H1 (cell line): ENCODE results near the gene LUZP1. TPM values are rescaled to one million over a fixed set of nuclear protein-coding genes. Genes with fewer than 3 reads are reported as not detected.

Source experiments
- CTCF ChIA-PET: fragments of 300-600 bp; sonication (Branson Sonifier 250); formaldehyde crosslinking; loops from one replicate; lab custom pipeline; 2021; ENCODE audit not compliant: partially characterized antibody; lab: Charles Lee
- POLR2A ChIA-PET: fragments of 300-600 bp; sonication (Branson Sonifier 250); formaldehyde crosslinking; loops from one replicate; lab custom pipeline; 2021; ENCODE audit warnings: inconsistent platforms; ENCODE audit not compliant: partially characterized antibody; lab: Charles Lee
- DNase-seq, 2 experiments: peaks; one replicate each; pipeline versions ENCODE4 v3.0.0 to v3.0.0-alpha.2; 2010 to 2022; ENCODE audit warnings: low spot score in 2 of 2, low read depth in 1 of 2, mixed read lengths in 1 of 2
- FAIRE-seq: peaks from 2 replicates; lab custom pipeline; 2011; peaks lifted over from hg19 to GRCh38; lab: Jason Lieb, UNC
- H2AFZ ChIP-seq: 2 replicates; pipeline ENCODE4 v1.8.1; 2012; ENCODE audit warnings: low read length, inconsistent platforms
- H2AK5ac ChIP-seq: 2 replicates; pipeline ENCODE4 v1.6.1; 2013; ENCODE audit warnings: low read depth, low read length
- H2BK120ac ChIP-seq: replicated peaks from 2 replicates; pipeline ENCODE3; 2013; ENCODE audit warnings: low read depth, low read length, inconsistent platforms
- H2BK12ac ChIP-seq: 2 replicates; pipeline ENCODE4 v1.6.1; 2013; ENCODE audit warnings: low read depth, low read length
- H2BK15ac ChIP-seq: 2 replicates; pipeline ENCODE4 v1.6.1; 2013; ENCODE audit warnings: low read length
- H2BK20ac ChIP-seq: 2 replicates; pipeline ENCODE4 v1.6.1; 2013; ENCODE audit warnings: low read length
- H2BK5ac ChIP-seq: 2 replicates; pipeline ENCODE4 v1.6.1; 2013; ENCODE audit warnings: low read depth, low read length
- H3K14ac ChIP-seq: 2 replicates; pipeline ENCODE4 v1.6.1; 2013; ENCODE audit warnings: inconsistent platforms; ENCODE audit not compliant: insufficient read length
- H3K18ac ChIP-seq: 2 replicates; pipeline ENCODE4 v1.6.1; 2013; ENCODE audit warnings: low read length; ENCODE audit errors: extremely low read depth
- H3K23ac ChIP-seq: 2 replicates; pipeline ENCODE4 v1.6.1; 2013; ENCODE audit warnings: inconsistent platforms; ENCODE audit not compliant: insufficient read length
- H3K23me2 ChIP-seq: 2 replicates; pipeline ENCODE4 v1.6.1; 2013; ENCODE audit warnings: low read depth, low read length
- H3K27ac ChIP-seq: 2 replicates; pipeline ENCODE4 v1.6.1; 2011; ENCODE audit warnings: low read depth, low read length, inconsistent platforms
- H3K27me3 ChIP-seq, 4 experiments: replicated peaks in 1 of 4; 1 replicate in 1 of 4; 2 replicates in 3 of 4; pipeline versions ENCODE4 v1.6.1 to v1.8.1; 2011 to 2013; ENCODE audit warnings: low read length in 3 of 4, mild to moderate bottlenecking in 3 of 4, inconsistent platforms in 2 of 4, mixed read lengths in 2 of 4, moderate library complexity in 1 of 4; ENCODE audit not compliant: control insufficient read depth in 3 of 4, insufficient read depth in 3 of 4; ENCODE audit errors: extremely low read depth in 1 of 4
- H3K36me3 ChIP-seq, 4 experiments: 2 replicates each; pipeline versions ENCODE4 v1.6.1 to v1.8.1; 2011 to 2013; ENCODE audit warnings: mild to moderate bottlenecking in 4 of 4, low read length in 3 of 4, moderate library complexity in 2 of 4, control low read depth in 1 of 4, inconsistent platforms in 1 of 4; ENCODE audit not compliant: insufficient read depth in 4 of 4, control insufficient read depth in 2 of 4
- H3K4ac ChIP-seq: replicated peaks from 2 replicates; pipeline ENCODE3; 2013; ENCODE audit warnings: low read length, low read depth, mixed read lengths, inconsistent platforms; ENCODE audit not compliant: insufficient read length
- H3K4me1 ChIP-seq, 4 experiments: replicated peaks in 1 of 4; 1 replicate in 1 of 4; 2 replicates in 3 of 4; pipeline versions ENCODE4 v1.6.1 to v1.8.1; 2011 to 2013; ENCODE audit warnings: low read length in 3 of 4, inconsistent platforms in 2 of 4, mixed read lengths in 1 of 4; ENCODE audit not compliant: insufficient read depth in 4 of 4, control insufficient read depth in 3 of 4
- H3K4me2 ChIP-seq, 2 experiments: 2 replicates each; pipeline versions ENCODE4 v1.6.1 to v1.8.1; 2011 to 2013; ENCODE audit warnings: low read depth in 2 of 2, low read length in 2 of 2, control low read depth in 1 of 2, inconsistent platforms in 1 of 2, mild to moderate bottlenecking in 1 of 2; ENCODE audit not compliant: insufficient read depth in 1 of 2
- H3K4me3 ChIP-seq, 4 experiments: fragments of 200-600, 300-600 bp in 1 of 4; sonication (generic), shearing (Covaris generic), sonication (Bioruptor Twin) in 1 of 4; 2 replicates each; pipeline versions ENCODE4 v1.5.1 to v1.8.1; 2011 to 2016; ENCODE audit warnings: low read length in 4 of 4, low read depth in 3 of 4, control low read depth in 2 of 4, inconsistent platforms in 2 of 4, mild to moderate bottlenecking in 2 of 4, mixed read lengths in 1 of 4, moderate library complexity in 1 of 4; ENCODE audit not compliant: insufficient read depth in 2 of 4; ENCODE audit errors: extremely low read depth in 1 of 4
- H3K56ac ChIP-seq: replicated peaks from 2 replicates; pipeline ENCODE3; 2013; ENCODE audit warnings: low read depth, mild to moderate bottlenecking, mixed read lengths, low read length, inconsistent platforms; ENCODE audit not compliant: insufficient read length
- H3K79me1 ChIP-seq: 2 replicates; pipeline ENCODE4 v1.6.1; 2013; ENCODE audit warnings: low read depth, low read length, control low read depth
- H3K79me2 ChIP-seq, 2 experiments: 2 replicates each; pipeline versions ENCODE4 v1.6.1 to v1.8.1; 2012 to 2013; ENCODE audit warnings: low read length in 2 of 2, mild to moderate bottlenecking in 2 of 2, inconsistent platforms in 1 of 2; ENCODE audit not compliant: insufficient read depth in 2 of 2, control insufficient read depth in 1 of 2
- H3K9ac ChIP-seq, 4 experiments: replicated peaks in 1 of 4; 1 replicate in 1 of 4; 2 replicates in 3 of 4; pipeline versions ENCODE4 v1.6.1 to v1.8.1; 2011 to 2013; ENCODE audit warnings: low read depth in 3 of 4, low read length in 3 of 4, control low read depth in 2 of 4, mild to moderate bottlenecking in 2 of 4, moderate library complexity in 2 of 4, inconsistent platforms in 1 of 4; ENCODE audit errors: extremely low read depth in 1 of 4
- H3K9me3 ChIP-seq, 2 experiments: 2 replicates each; pipeline versions ENCODE4 v1.6.1 to v1.8.1; 2012 to 2013; ENCODE audit warnings: mild to moderate bottlenecking in 2 of 2, moderate library complexity in 2 of 2, control low read depth in 1 of 2, inconsistent platforms in 1 of 2, low read depth in 1 of 2, low read length in 1 of 2, mixed read lengths in 1 of 2; ENCODE audit not compliant: insufficient read depth in 2 of 2
- H4K20me1 ChIP-seq, 2 experiments: replicated peaks in 1 of 2; 2 replicates each; pipeline versions ENCODE3 to v1.8.1; 2011 to 2013; ENCODE audit warnings: inconsistent platforms in 2 of 2, low read length in 2 of 2, mild to moderate bottlenecking in 1 of 2; ENCODE audit not compliant: insufficient read depth in 2 of 2, control insufficient read depth in 1 of 2
- H4K5ac ChIP-seq: 2 replicates; pipeline ENCODE4 v1.6.1; 2013; ENCODE audit warnings: low read length, low read depth, mixed read lengths, inconsistent platforms; ENCODE audit not compliant: insufficient read length
- H4K8ac ChIP-seq: 2 replicates; pipeline ENCODE4 v1.8.0; 2013; ENCODE audit warnings: mild to moderate bottlenecking, moderate library complexity, low read length, inconsistent platforms; ENCODE audit not compliant: insufficient read depth; ENCODE audit errors: extremely low read depth
- H4K91ac ChIP-seq: replicated peaks from 2 replicates; pipeline ENCODE3; 2013; ENCODE audit warnings: low read length, mixed read lengths, inconsistent platforms; ENCODE audit not compliant: insufficient read length
- ATF3 ChIP-seq: IDR thresholded peaks from 2 replicates; pipeline ENCODE4 v1.6.1; 2011; ENCODE audit warnings: low read depth, mild to moderate bottlenecking, low read length; ENCODE audit not compliant: insufficient read depth
- CHD1 ChIP-seq: IDR thresholded peaks from 2 replicates; pipeline ENCODE4 v1.6.1; 2012; ENCODE audit warnings: low read depth, low read length, improper control_type of control experiment
- KDM5A ChIP-seq: fragments of 200-600 bp; IDR thresholded peaks from 2 replicates; pipeline ENCODE4 v1.7.1; 2012; ENCODE audit warnings: mild to moderate bottlenecking, low read length, inconsistent platforms, mixed read lengths
- POLR2A ChIP-seq, 2 experiments: IDR thresholded peaks; 1 replicate in 1 of 2; 2 replicates in 1 of 2; pipeline ENCODE4 v1.6.1; 2011; ENCODE audit warnings: low read depth in 2 of 2, low read length in 2 of 2, mild to moderate bottlenecking in 2 of 2; ENCODE audit errors: control extremely low read depth in 1 of 2
- TEAD4 ChIP-seq: IDR thresholded peaks from 2 replicates; pipeline ENCODE4 v1.6.1; 2012; ENCODE audit warnings: low read depth, low read length, inconsistent platforms, mixed read lengths
- WGBS, 2 experiments: shearing (Covaris generic) in 1 of 2; methylation state at CpG; one replicate each; pipeline versions ENCODE4 v1.1.6 to v1.1.7; 2013 to 2015; ENCODE audit warnings: low lambda C conversion rate in 2 of 2, mixed read lengths in 2 of 2, inconsistent platforms in 1 of 2, low coverage in 1 of 2, missing lambda C conversion rate in 1 of 2; ENCODE audit not compliant: insufficient replicate concordance in 2 of 2, insufficient coverage in 1 of 2, insufficient read length in 1 of 2; ENCODE audit errors: extremely low coverage in 1 of 2, missing lambda C conversion rate in 1 of 2; 5-methylcytosine and 5-hydroxymethylcytosine counted together
- polyA plus RNA-seq, 7 experiments: library from polyadenylated mRNA; depleted of rRNA in 3 of 7; stranded (reverse) in 5 of 7; unstranded in 2 of 7; fragments of >200 nt in 5 of 7; fragments of 200-250 nt in 2 of 7; gene quantifications; 1 replicate in 5 of 7; 2 replicates in 1 of 7; 4 replicates in 1 of 7; pipeline versions ENCODE4 v1.2.1 to v1.2.3, GENCODE V29; 2011 to 2013; ENCODE audit warnings: missing spikeins in 2 of 7, mixed read lengths in 2 of 7
- total RNA-seq: library from RNA; stranded (reverse); fragmentation: NEBNext Ultra II Directional; extraction: Animal tissue kit (Norgen Biotek cat#: 25700); gene quantifications from 2 replicates; pipeline ENCODE4 v1.2.1, GENCODE V29; 2021

Gene LUZP1
- total and polyA plus RNA-seq, 2 of the 8 experiments (the other 6 are each of a cell fraction or from before 2014, with no cell fraction given) = 14.0 to 60.5 TPM

- POLR2A ChIA-PET = interaction anchor here (1.4 to 2.9 kb wide), 3 partner anchors 10 to 71 kb away, joined by 3 to 17 read pairs (median 4); partner anchors contain the start of gene LUZP1
Measured at GRCh38 chr1:23097316-23097715, 71.3 kb downstream of the LUZP1 start.

More at GRCh38 chr1:23097316-23097715, 71.3 kb downstream of the LUZP1 start:
- Histone ChIP-seq H3K9me3 (no peaks in the 10 kb centered on the region), H2BK20ac (no peak overlapping the region), H3K23me2 (no peaks in the 10 kb centered on the region; the same call in 1 of the 2 replicates), H2BK5ac (no peak overlapping the region), H3K4me2 (no peak overlapping the region), H3K9ac (no peak overlapping the region), H2AFZ (no peak overlapping the region), H3K36me3 (peaks cover 8 to 24% (median 19%) of the 10 kb centered on the region in 4 experiments; a peak in 6 of 8 replicates), H3K4me1 (peaks cover 0 to 5% (median 1%) of the 10 kb centered on the region in 4 experiments; a peak in 2 of 7 replicates), H3K27ac (no peak overlapping the region), H3K14ac (no peak overlapping the region), H3K27me3 (no peaks in the 10 kb centered on the region), H2AK5ac (no peak overlapping the region), H2BK12ac (no peak overlapping the region), H3K23ac (no peak overlapping the region), H3K56ac (no peak overlapping the region), H3K4ac (no peak overlapping the region), H3K4me3 (no peak overlapping the region), H3K79me1 (0 out of 2 replicates have a peak, but pooled peaks cover 6% of the 10 kb centered on the region), H4K8ac (no peak overlapping the region), H2BK120ac (no peak overlapping the region), H4K5ac (no peak overlapping the region), H3K18ac (no peak overlapping the region), H4K91ac (no peak overlapping the region), H2BK15ac (no peak overlapping the region), H3K79me2 (peaks cover 4 to 22% of the 10 kb centered on the region in 2 experiments; a peak in 2 of 4 replicates), H4K20me1 (peaks cover 3 to 8% of the 10 kb centered on the region in 2 experiments)
- 91% methylated on average over 6 of the region's 6 CpGs; no CpG with 5 or more reads in 1 of the 2 experiments for WGBS, 2 experiments
- no peak for FAIRE-seq
- no peak for TF ChIP-seq CHD1
- TF ChIP-seq ATF3 = no peak
- TF ChIP-seq KDM5A = no peak
- TF ChIP-seq TEAD4 = no peak
- TF ChIP-seq POLR2A (IDR thresholded peaks at IDR 0.05; ENCODE audit: control extremely low read depth in 1 of 2, low read depth in 2 of 2, low read length in 2 of 2) = no peak
- DNase-seq = no peak
- CTCF ChIA-PET = interaction anchor here (1.0 to 27.1 kb wide), 4 partner anchors 9 to 82 kb away, joined by 3 to 705 read pairs (median 12); partner anchors contain the start of gene LUZP1
